HG03045 (cell line): ENCODE measurements around the gene KLF13.

ENCODE experiments used
- ATAC-seq: cut with Tn5 transposase; IDR thresholded peaks from one replicate; pipeline ENCODE4 v1.9.1; 2021; ENCODE audit warnings: mild to moderate bottlenecking, moderate library complexity; ENCODE audit not compliant: unreplicated experiment

KLF13 gene

DNA sequence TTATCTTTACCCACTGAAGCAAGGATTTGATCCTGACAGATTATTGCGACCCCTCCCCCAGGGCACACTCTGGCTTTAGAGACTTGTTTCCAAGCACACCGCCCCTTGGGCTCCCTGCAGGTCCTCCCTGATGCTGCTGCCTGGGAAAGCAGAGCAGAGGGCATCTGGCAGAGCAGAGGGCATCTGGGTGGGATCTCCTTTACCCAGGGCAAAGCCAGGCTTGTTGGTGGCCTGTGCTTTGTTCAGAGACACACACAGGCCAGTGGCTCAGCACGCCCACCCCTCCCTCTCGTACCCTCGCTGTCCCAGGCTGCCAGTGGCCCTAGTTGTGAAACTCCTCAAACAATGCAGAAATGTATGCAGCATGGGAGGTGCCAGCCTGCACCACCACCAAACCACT, 4.8 kb downstream of the KLF13 start:
- ATAC-seq = no peak

DNA sequence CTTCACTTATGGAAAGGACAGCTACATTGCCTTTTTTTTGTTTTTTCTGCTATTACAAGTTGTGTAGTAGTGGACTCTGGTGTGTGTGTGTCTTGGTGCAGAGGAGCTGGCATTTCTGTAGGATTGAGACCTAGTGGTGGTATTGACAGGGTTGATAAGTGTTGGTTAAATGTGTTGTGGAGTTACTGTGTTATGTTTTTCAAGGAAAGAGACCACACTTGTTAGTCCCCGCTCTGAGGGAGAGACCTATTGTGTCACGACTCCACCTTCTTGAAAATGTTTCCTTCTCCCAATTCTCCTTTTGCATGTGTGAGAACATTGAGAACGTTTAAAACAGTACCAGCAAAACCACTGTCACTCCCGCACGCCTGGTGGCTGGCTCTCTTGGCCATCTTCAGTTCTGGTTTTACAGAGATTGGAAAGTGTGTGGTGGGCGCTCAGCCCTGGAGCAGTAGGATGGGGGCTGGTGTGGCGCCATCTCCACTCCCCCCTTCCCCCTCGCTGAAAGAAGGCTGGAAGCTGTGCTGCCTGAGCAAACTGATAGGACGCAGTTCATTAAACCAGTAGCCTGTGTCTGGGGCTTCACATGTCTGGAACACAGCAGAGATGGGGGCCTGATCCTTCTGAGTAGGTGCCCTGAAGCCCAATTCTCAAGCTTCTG, 5.5 kb downstream of the KLF13 start:
- ATAC-seq = no peak

DNA sequence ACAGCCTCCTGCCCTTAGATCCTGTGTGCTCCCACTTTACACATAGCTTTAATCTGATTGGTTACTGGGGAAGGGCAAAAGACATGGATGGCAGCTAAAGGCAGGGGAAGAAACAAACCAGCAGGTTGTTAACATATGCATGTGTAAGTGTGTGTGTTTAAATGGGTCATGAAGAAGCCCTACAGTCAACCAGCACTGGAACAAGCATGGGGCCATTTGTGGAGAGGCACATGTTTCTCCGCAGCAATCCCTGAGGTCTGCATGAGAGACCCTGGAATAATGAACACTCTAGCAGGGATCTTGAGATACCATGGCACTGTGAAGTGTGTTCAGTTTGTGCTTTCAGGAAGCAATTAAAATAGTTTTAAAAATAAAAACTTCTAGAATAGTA, 6.0 kb downstream of the KLF13 start:
- ATAC-seq = no peak

DNA sequence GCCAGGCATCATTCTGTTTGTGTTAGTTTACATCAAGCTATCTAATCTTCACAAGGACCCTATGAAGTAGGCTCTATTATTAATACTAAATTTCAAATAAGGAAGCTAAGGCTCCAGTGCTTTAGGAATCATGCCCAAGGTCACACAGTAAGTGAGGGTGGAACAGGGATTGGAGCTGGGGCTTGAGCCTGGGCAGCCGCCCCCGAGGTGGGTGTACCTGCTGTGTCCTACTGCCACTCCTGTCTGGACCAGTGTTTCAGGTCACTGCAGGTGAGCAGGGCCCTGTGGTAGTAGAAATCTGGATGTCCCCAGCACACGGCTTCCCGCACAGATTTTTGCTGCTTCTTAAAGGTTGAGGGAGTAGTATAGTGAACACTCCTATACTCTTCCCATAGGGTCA, 6.5 kb downstream of the KLF13 start:
- ATAC-seq = no peak

DNA sequence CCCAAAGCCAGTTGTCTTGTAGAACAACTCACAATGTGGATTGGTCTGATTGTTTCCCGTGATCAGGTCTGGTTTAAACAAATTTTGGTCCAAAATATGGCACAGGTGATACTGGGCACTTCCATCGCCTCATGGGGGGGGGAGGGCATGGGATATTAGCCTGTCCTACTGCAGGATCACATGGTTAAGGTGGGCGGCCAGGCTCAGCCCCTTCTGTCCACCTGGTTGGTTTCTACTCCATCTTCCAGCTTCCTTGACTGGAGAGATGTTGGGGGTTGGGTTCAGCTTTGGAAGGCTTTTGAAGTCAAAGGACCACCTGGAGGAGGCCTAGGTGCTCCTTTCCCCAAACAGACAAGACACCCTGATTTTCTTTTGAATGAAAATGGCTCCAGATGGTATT, 7.2 kb downstream of the KLF13 start:
- no peak for ATAC-seq

DNA sequence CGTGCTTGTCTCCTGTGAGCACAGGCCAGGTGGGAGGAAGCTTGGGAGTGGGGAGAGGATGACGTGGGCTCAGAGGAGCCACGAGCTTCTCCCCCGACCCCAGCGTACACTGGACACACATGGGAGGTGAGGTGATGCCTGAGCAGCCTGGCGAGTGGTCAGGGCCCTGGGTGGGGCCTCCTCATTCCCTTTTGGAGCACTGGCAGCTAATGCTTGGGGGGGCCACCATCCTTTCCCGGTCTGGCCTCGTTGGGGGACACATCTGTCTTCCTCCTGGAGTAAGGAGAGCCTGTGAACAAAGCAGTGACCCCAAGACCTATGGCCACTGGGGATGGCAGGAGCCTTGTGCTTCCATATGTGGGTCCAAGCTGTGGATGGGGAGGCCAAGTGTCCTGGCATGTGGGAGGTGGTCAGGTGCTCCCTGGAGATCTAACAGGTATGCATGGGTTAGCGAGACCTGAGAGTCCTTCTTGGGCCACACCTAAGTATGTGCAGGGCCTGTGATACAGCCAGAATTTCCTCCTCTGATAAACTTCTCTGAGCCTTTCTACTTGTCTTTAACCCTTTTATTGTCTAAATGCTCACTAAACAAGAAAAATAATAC, 9.5 kb downstream of the KLF13 start:
- ATAC-seq = no peak

DNA sequence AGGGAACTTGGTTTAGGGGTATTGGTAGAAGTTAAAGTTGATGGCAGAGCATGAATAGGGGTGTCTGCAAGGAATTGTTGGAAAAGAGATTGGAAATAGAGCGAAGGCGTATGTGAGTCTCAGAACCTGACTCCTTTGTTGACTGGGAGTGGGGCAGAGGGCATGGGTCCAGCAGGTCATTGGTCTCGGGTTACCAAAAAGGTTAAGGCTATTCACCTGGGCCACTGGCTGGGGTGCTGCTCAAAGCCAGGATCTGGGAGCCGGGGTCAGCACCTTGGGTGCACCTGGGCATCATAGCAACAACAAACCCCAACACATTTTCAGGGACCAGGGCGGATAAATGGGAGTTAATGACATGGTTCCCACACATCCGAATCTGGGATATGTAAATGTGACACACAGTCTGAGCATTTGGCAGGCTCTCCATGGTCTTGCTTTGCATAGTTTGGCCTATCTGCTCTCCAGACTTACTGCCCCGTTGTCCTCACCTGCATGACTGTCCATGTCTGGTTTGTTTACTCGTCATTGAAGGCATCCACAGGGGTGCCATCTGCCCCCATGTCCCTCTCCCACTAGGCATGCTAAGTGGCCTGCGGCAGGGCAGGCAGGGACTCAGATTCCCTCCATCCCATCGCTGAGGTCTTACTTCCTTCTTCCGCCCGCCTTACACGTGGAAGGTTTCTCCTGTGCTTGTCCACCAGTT, 10.1 kb downstream of the KLF13 start:
- no peak for ATAC-seq

DNA sequence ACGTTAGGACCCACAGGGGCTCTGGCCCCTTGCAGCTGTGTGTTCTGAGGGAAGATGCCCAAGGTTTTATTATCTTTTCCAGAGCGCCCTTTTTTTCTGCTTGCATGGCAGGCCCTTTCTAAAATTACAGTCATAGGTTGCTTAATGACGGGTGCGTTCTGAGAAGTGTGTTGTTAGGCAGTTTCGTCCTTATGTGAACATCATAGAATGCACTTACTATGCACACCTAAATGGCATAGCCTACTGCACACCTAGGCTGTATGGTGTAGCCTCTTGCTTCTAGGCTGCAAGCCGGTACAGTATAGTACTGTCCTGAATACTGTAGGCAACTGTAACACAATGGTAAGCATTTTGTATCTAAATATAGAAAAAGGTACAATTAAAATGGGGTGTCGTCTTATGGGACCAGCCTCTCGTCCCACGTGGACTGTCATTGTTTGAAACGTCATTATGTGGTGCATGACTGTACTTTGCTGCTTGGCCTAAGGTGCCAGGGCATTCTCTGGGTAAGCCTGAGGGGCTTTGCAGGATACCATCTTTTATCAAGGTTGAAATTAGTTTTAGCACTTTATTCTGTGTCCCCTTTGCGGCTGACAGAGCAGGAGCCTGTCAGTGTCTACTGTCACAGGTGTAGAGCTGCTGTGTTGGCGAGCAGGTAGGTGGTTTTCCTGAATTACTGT, 10.9 kb downstream of the KLF13 start:
- no peak for ATAC-seq

DNA sequence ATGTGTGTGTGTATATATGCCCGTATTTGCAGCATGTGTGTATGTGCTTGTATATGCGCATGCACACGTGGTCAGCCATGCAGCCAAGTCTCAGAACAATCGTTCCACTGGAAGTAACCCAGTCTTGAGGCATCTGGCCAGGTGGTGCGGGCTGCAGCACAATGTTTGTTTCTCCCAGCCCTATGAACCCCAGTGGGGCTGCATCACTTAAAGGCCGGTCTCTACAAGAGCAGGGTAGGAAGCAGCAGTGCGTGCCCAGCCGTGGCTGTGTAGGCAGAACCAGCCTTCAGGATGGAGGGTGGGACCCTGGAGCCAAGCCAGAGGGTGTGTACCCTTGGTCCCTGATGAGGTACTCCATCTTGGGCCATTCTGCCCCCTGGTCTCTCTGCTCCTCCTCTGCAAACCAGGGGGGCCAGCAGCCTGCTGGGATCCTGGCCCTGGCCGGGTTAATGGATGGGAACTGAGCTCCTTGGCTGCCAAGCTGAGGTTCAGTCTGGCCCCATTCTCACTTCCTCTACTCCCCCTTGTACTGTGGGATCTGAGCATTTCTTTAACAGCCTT, 11.8 kb downstream of the KLF13 start:
- ATAC-seq = peak; percentile 26

DNA sequence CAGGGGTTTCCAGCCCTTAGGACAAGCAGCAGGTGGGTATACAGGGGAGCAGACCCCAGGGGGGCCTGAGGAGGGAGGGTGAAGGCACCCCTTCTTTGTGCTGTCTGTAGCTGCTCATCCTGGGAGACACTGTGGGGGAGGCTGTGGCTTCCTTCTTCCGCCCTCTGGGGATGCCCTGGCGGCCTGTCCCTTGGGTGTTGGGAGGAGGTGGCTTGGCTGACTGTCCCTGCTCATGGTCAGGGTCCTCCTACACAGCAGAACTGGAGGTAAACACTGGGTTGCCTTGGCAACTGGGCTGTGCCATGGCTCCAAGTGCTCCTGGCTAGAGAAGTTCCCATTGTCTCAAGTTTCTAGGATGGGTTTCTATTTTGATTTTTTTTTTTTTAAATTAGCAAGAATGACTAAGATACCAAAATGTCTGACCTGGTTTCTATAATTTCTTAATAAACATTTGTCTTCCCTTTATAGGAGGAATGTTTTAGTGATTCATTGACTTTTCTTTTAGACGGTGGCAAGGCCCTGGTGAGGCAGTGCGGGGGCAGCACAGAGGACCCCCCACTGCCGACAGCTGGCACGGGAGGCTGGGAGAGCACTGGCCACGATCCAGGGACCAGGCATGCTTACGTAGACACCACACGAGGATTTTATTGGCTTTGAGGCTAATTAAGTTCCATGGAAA, 12.4 kb downstream of the KLF13 start:
- peak; percentile 46 for ATAC-seq

DNA sequence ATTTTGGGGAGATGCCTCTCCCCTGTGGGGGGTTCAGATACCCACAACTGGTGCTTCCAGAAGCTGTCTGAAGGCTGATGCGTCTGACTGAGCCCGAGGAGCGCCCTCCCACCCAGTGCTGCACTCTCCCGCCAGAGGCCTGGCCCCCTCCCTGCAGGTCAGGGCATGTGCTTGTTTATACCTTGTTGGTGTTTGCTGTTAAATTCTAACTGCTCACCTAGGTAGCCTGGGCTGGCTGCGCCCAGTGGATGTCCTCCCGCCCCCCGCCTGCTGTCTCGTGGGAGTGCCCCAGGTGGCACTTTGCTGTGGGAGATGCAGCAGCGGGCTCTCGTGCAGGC, 12.9 kb downstream of the KLF13 start:
- ATAC-seq = no peak

DNA sequence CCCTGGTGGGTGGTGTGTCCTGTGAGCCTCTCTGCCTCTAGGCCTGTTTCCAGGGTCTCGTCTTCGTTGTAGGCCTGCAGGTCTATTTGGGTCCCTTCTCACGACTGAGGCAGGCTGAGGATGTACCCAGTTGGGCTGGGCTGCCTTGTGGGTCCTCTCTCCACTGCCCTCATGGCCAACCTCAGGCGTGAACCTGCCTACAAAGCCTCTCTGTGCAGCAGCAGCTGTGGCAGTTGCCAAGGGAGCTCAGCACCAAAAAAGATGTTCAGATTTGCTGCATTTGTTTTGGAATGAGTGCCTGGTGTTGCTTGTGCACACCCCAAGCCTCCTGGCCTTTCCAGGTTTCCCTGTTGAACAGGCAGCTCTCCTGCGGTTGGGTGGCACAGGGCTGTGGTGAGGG, 13.4 kb downstream of the KLF13 start:
- no peak for ATAC-seq

DNA sequence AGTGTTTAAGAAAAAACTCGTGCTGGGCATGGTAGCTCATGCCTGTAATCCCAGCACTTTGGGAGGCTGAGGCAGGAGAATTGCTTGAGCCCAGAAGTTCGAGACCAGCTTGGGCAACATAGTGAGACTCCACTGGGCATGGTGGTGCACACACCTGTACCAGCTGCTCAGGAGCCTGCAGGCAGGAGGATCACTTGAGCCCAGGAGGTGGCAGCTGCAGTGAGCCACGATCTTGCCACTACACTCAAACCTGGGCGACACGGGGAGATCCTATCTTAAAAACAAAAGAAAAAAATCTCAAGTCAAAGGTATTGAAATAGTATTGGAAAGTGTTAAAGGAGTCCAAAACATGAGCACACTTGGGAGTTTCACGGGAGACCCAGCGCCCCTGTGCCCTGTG, 14.0 kb downstream of the KLF13 start:
- no peak for ATAC-seq

DNA sequence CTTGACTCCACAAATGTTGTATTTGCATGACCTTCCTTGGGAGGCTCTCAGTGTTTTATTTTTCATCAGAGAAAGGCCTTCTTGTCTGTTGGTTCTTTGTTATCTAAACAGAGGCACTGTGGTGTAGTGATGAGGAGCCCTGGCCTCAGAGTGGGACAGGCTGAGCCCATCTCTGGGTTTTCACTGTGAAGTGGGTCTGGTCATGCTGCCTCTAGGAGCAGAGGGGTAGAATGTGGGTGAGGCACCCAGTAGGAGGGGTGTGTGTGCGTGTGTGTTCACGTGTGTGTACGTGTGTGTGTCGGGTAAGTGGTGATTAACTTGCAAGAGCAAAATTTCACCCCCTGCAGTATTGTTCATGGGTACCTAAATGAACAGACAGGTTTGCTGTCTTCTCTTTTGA, 14.4 kb downstream of the KLF13 start:
- ATAC-seq = no peak

DNA sequence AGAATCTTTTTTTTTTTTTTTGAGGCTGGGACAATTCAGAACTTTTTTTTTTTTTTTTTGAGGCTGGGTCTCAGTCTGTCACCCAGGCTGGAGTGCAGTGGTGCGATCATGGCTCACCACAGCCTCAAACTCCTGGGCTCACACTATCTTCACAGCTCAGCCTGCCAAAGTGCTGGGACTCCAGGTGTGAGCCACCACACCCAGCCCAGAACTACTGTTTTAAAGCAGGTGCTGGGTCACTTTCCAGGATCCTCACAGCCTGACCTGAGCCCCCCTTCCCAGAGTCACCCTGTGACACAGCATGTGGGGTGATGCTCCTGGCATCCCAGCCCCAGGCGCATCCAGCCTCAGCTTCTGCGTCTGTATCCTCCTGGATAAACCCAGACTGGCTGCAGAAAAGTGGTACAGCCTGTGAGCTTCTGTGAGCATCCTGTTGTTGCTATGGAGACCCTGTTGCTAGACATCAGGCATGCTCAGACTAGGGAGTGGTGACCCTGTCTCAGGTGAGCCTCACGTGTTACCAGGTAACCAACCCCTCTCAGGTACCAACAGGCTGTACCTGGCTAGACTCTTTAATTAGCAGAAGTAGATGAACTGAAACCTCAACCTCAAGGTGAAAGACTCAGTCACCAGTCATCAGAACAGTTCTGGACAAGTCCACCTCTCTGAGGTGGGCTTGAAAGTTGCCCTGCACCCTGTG, 15.0 kb downstream of the KLF13 start:
- no peak for ATAC-seq

DNA sequence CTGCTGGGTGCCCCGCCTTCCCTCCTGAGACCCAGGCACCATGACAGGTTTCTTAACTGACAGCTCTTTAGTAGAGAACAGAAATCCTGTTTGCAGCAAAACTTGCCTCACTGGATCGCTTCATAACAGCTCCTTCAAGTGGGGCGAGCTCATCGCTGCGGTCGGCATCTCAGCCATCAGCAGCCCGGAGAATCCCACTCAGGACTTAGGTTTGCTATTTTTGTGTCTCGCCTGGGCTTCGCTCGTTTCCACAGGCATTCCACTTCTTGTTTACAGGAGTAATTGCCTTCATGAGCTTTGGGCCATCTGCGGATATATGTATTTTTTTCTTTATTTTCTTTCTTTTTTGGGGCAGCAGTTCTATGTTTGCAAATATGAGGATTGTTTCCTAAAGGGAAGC, 15.7 kb downstream of the KLF13 start:
- no peak for ATAC-seq

DNA sequence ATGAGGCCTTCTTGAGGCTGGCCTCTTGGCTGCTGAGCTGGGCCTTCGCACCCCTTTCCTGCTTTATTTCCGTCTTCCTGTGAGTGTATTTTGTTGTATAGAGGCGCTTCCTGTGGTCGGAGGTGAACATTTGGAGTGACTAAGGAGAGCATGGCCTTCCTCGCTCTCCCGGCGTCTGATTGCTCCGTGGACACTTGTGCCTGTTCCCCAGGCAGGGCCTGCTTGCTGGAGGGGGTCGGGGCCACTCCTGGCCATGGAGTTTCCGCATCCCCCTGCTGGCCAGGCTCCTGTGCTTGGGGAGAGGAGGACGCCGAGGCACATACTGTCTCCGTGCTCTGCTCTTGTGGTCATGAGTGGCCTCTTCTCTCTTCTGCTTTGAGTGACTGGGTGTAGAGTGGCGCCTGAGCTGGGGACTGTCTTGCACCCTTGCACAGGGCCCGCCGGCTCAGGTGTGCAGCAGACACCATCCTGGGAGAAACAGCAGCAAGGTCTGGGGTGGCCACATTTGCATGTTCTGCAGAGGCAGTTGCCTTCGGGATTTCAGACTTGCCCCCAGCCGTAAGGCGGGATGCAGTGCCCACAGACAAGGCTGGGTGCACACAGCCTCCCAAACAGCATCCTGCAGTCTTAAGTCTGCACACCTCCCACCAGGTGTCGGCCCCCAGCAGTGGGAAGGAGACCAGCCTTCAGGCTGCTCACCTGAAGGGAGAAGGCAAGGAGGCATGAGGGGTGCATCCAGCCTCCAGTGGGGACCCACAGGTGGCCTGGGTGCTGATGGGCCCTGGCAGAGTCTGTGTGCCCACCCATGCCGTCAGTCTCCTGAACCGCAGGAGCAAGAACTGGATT, 16.4 kb downstream of the KLF13 start:
- ATAC-seq = no peak

DNA sequence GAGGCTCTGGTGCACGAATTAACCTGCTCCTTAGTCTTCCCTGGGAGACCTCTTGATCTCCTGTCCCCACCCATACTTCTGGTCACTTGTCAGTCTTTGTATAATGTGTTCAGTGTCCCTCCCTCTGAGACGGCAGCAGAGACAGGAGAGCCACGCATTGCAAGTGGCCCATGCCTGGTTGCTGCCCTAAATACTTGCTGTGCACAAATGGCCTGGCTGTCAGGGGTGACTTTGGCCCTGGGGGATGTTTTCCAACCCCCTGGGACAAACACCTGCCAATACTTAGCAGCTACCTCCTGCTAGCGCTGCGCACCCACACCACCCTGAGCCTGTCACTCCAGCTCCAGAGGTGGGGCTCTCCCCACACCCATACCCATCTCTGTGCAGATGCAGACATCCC, 17.2 kb downstream of the KLF13 start:
- no peak for ATAC-seq

DNA sequence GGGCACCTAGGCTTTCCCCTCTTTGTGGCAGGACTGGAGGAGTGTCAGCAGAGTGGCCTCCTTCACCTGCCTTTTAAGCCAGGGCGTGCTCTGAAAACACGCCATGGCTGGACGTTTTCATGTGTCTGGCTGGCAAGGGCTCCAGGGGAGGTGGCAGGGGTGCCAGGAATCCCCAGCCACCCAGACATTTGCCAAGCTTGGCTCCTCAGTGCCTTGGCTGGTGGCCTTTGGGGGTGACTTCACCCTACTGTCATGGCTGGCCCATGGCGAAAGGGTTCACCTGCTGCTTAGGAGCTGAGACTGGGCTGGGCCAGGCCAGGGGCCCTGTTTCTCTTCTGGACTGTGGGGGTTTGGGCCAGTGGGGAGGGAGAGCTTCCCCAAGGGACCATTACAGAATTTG, 17.6 kb downstream of the KLF13 start:
- no peak for ATAC-seq
